Esophagus (tissue), 2 donors: ENCODE results near the gene ANKRD52. TPM values are rescaled to one million over a fixed set of nuclear protein-coding genes. Genes with fewer than 3 reads are reported as not detected.

Experiments used
- H3K27ac ChIP-seq, 2 donors: one replicate each; pipeline ENCODE4 v1.5.1; 2013; ENCODE audit warnings: low read depth in 2 of 2, mild to moderate bottlenecking in 2 of 2, inconsistent platforms in 1 of 2, low read length in 1 of 2, moderate library complexity in 1 of 2
- H3K27me3 ChIP-seq, 2 donors: one replicate each; pipeline ENCODE4 v1.6.1; 2013; ENCODE audit warnings: low read length in 2 of 2, control low read depth in 1 of 2, mild to moderate bottlenecking in 1 of 2; ENCODE audit not compliant: insufficient read depth in 2 of 2, control insufficient read depth in 1 of 2
- H3K36me3 ChIP-seq, 2 donors: one replicate each; pipeline ENCODE4 v1.6.1; 2013; ENCODE audit warnings: low read length in 1 of 2; ENCODE audit not compliant: control insufficient read depth in 2 of 2, insufficient read depth in 2 of 2
- H3K4me1 ChIP-seq, 2 donors: one replicate each; pipeline ENCODE4 v1.6.1; 2013; ENCODE audit warnings: low read length in 1 of 2; ENCODE audit not compliant: control insufficient read depth in 2 of 2, insufficient read depth in 2 of 2
- H3K4me3 ChIP-seq, 2 donors: one replicate each; pipeline ENCODE4 v1.5.1; 2013; ENCODE audit warnings: low read length in 2 of 2, mild to moderate bottlenecking in 2 of 2, low read depth in 1 of 2, moderate library complexity in 1 of 2
- H3K9me3 ChIP-seq, 2 donors: one replicate each; pipeline ENCODE4 v1.6.1; 2013; ENCODE audit warnings: mild to moderate bottlenecking in 2 of 2, low read depth in 1 of 2, low read length in 1 of 2, moderate library complexity in 1 of 2; ENCODE audit not compliant: control insufficient read depth in 2 of 2, insufficient read depth in 1 of 2
- WGBS, 2 donors: extraction: QIAGEN DNeasy Blood & Tissue Kit; methylation state at CpG; one replicate each; pipeline ENCODE4 v1.1.7; 2013; 5-methylcytosine and 5-hydroxymethylcytosine counted together
- polyA plus RNA-seq, 2 donors: library from polyadenylated mRNA; stranded (reverse); fragments of 200-250 nt; gene quantifications; one replicate each; pipeline ENCODE4 v1.2.3, GENCODE V29; 2013
- donor health status: healthy with polysubstance abuse.
- donor health status: Bipolar disorder and iron deficiency.

The ANKRD52 gene
- polyA plus RNA-seq, 2 donors = 4.9 to 9.3 TPM

- 93 to 95% methylated on average over 16 of the region's 16 CpGs for WGBS, 2 donors
These were observed 10.3 kb downstream of the ANKRD52 start for GRCh38 chr12:56247923-56248322.

GRCh38 chr12:56244494-56244893 lies 13.7 kb downstream of the ANKRD52 start:
- no peak overlapping the region for H3K27ac ChIP-seq
- 94 to 97% methylated on average over 14 of the region's 14 CpGs for WGBS, 2 donors
- no peaks in the 10 kb centered on the region for H3K4me1 ChIP-seq
- H3K27me3 ChIP-seq = no peaks in the 10 kb centered on the region
- peaks cover 37 to 62% of the 10 kb centered on the region in 2 donors for H3K36me3 ChIP-seq
- H3K4me3 ChIP-seq = no peak overlapping the region
- H3K9me3 ChIP-seq = no peaks in the 10 kb centered on the region

More at GRCh38 chr12:56247923-56248322, 10.3 kb downstream of the ANKRD52 start:
- Histone ChIP-seq H3K9me3 (no peaks in the 10 kb centered on the region), H3K27ac (no peak overlapping the region), H3K4me3 (no peak overlapping the region), H3K27me3 (no peaks in the 10 kb centered on the region), H3K4me1 (no peaks in the 10 kb centered on the region), H3K36me3 (peaks cover 38 to 62% of the 10 kb centered on the region in 2 donors)

- Histone ChIP-seq H3K4me3 (no peak overlapping the region), H3K27me3 (no peaks in the 10 kb centered on the region), H3K27ac (no peak overlapping the region), H3K4me1 (no peaks in the 10 kb centered on the region), H3K9me3 (no peaks in the 10 kb centered on the region), H3K36me3 (peaks cover 38 to 59% of the 10 kb centered on the region in 2 donors)
- 68 to 73% methylated on average over 3 of the region's 3 CpGs for WGBS, 2 donors
These were observed 14.4 kb downstream of the ANKRD52 start for GRCh38 chr12:56243731-56244181.

- H3K36me3 ChIP-seq = peaks cover 39 to 54% of the 10 kb centered on the region in 2 donors
- H3K27ac ChIP-seq = no peak overlapping the region
- H3K4me3 ChIP-seq = no peak overlapping the region
- H3K27me3 ChIP-seq = no peaks in the 10 kb centered on the region
- H3K4me1 ChIP-seq = no peaks in the 10 kb centered on the region
- 81 to 88% methylated on average over 13 of the region's 13 CpGs for WGBS, 2 donors
- H3K9me3 ChIP-seq = no peaks in the 10 kb centered on the region
These were observed 15.2 kb downstream of the ANKRD52 start for GRCh38 chr12:56242986-56243385.

- H3K36me3 ChIP-seq = peaks cover 39 to 47% of the 10 kb centered on the region in 2 donors
- no peaks in the 10 kb centered on the region for H3K27me3 ChIP-seq
- H3K27ac ChIP-seq = no peak overlapping the region
- no peak overlapping the region for H3K4me3 ChIP-seq
- H3K9me3 ChIP-seq = no peaks in the 10 kb centered on the region
- no peaks in the 10 kb centered on the region for H3K4me1 ChIP-seq
- WGBS, 2 donors = 82 to 87% methylated on average over 9 of the region's 9 CpGs
These were observed 16.5 kb downstream of the ANKRD52 start for GRCh38 chr12:56241424-56242303.

- Histone ChIP-seq H3K27ac (no peak overlapping the region), H3K27me3 (no peaks in the 10 kb centered on the region), H3K9me3 (no peaks in the 10 kb centered on the region), H3K4me1 (no peaks in the 10 kb centered on the region), H3K36me3 (peaks cover 15 to 21% of the 10 kb centered on the region in 2 donors), H3K4me3 (no peak overlapping the region)
- WGBS, 2 donors = 74 to 78% methylated on average over 11 of the region's 11 CpGs
These were observed 20.6 kb downstream of the ANKRD52 start for GRCh38 chr12:56237552-56237951.

- Histone ChIP-seq H3K27ac (no peak overlapping the region), H3K4me3 (no peak overlapping the region), H3K9me3 (no peaks in the 10 kb centered on the region), H3K27me3 (no peaks in the 10 kb centered on the region), H3K36me3 (peaks cover 12 to 21% of the 10 kb centered on the region in 2 donors), H3K4me1 (no peaks in the 10 kb centered on the region)
- WGBS, 2 donors = 63 to 67% methylated on average over 5 of the region's 5 CpGs
These were observed 21.2 kb downstream of the ANKRD52 start for GRCh38 chr12:56236985-56237384.

- Histone ChIP-seq H3K27ac (no peak overlapping the region), H3K4me3 (no peak overlapping the region), H3K27me3 (no peaks in the 10 kb centered on the region), H3K4me1 (no peaks in the 10 kb centered on the region), H3K9me3 (no peaks in the 10 kb centered on the region), H3K36me3 (peaks cover 7 to 15% of the 10 kb centered on the region in 2 donors)
- 89 to 94% methylated on average over 6 of the region's 6 CpGs for WGBS, 2 donors
These were observed 22.1 kb downstream of the ANKRD52 start for GRCh38 chr12:56236091-56236490.

GRCh38 chr12:56234746-56235436 lies 23.3 kb downstream of the ANKRD52 start:
- no peak overlapping the region for H3K4me3 ChIP-seq
- no peak overlapping the region for H3K27ac ChIP-seq
- peaks cover 7 to 10% of the 10 kb centered on the region in 2 donors for H3K36me3 ChIP-seq
- no peaks in the 10 kb centered on the region for H3K9me3 ChIP-seq
- no peaks in the 10 kb centered on the region for H3K27me3 ChIP-seq
- WGBS, 2 donors = 67 to 77% methylated on average over 16 of the region's 16 CpGs
- H3K4me1 ChIP-seq = no peaks in the 10 kb centered on the region
